HG02678 (cell line): ENCODE results near the gene CNTNAP2.

ENCODE experiments used
- ATAC-seq: cut with Tn5 transposase; IDR thresholded peaks from one replicate; pipeline ENCODE4 v1.9.1; 2021; ENCODE audit warnings: mild to moderate bottlenecking, moderate library complexity; ENCODE audit not compliant: unreplicated experiment

Gene CNTNAP2

GRCh38 chr7:147300293-147300692 lies 1183.7 kb downstream of the CNTNAP2 start:
- no peak for ATAC-seq

GRCh38 chr7:147304376-147304775 lies 1187.8 kb downstream of the CNTNAP2 start:
- ATAC-seq = no peak

GRCh38 chr7:147305827-147306226 lies 1189.2 kb downstream of the CNTNAP2 start:
- ATAC-seq = no peak

GRCh38 chr7:147308539-147308938 lies 1191.9 kb downstream of the CNTNAP2 start:
- no peak for ATAC-seq

GRCh38 chr7:147311336-147311735 lies 1194.7 kb downstream of the CNTNAP2 start:
- no peak for ATAC-seq

- ATAC-seq = no peak
These were observed 1204.9 kb downstream of the CNTNAP2 start for GRCh38 chr7:147321504-147321903.

- no peak for ATAC-seq
These were observed 1216.4 kb downstream of the CNTNAP2 start for GRCh38 chr7:147332988-147333387.

- ATAC-seq = no peak
These were observed 1246.5 kb downstream of the CNTNAP2 start for GRCh38 chr7:147363101-147363500.

- no peak for ATAC-seq
These were observed 1259.6 kb downstream of the CNTNAP2 start for GRCh38 chr7:147376192-147376591.

GRCh38 chr7:147380926-147381325 lies 1264.3 kb downstream of the CNTNAP2 start:
- no peak for ATAC-seq

- no peak for ATAC-seq
These were observed 1277.7 kb downstream of the CNTNAP2 start for GRCh38 chr7:147394329-147394728.

- ATAC-seq = no peak
These were observed 1283.7 kb downstream of the CNTNAP2 start for GRCh38 chr7:147400221-147400689.

GRCh38 chr7:147400925-147401324 lies 1284.3 kb downstream of the CNTNAP2 start:
- no peak for ATAC-seq

GRCh38 chr7:147405621-147406020 lies 1289.0 kb downstream of the CNTNAP2 start:
- ATAC-seq = no peak

GRCh38 chr7:147406521-147407135 lies 1290.0 kb downstream of the CNTNAP2 start:
- no peak for ATAC-seq

GRCh38 chr7:147411096-147411495 lies 1294.5 kb downstream of the CNTNAP2 start:
- ATAC-seq = no peak

GRCh38 chr7:147412109-147412508 lies 1295.5 kb downstream of the CNTNAP2 start:
- no peak for ATAC-seq

- no peak for ATAC-seq
These were observed 1296.4 kb downstream of the CNTNAP2 start for GRCh38 chr7:147412782-147413556.

GRCh38 chr7:147413557-147413870 lies 1296.9 kb downstream of the CNTNAP2 start:
- ATAC-seq = no peak

- no peak for ATAC-seq
These were observed 1299.4 kb downstream of the CNTNAP2 start for GRCh38 chr7:147415991-147416390.

- ATAC-seq = no peak
These were observed 1302.4 kb downstream of the CNTNAP2 start for GRCh38 chr7:147418966-147419365.

- no peak for ATAC-seq
These were observed 1307.3 kb downstream of the CNTNAP2 start for GRCh38 chr7:147423875-147424274.

- no peak for ATAC-seq
These were observed 1311.5 kb downstream of the CNTNAP2 start for GRCh38 chr7:147428075-147428474.
